ENCODE data around the gene PLEKHG3. TPM values are rescaled to one million over a fixed set of nuclear protein-coding genes. Genes with fewer than 3 reads are reported as not detected.

The PLEKHG3 gene
- total and polyA plus RNA-seq, 7 experiments from 2014 or later, result 0.17 to 43.6 (median 2.0) TPM

DNA sequence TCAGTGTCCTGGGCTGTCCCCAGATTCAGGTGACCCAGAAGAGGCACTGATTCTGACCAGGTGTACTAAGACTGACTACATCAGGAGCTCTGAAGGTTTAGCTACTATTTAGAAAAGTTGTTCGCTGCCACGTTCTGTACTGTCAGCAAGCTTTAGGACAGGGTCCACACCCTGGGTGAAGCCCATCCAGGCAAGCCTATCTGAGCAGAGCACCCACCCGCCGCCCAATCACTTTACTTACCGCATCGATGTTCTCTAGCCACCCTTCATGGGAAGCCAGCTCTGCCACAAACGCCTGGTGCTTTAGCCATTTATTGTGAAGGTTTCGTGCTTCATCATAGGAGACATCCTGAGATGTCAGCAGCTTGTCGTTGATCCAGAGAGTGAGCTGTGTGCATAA lies 79.8 kb downstream of the PLEKHG3 start:
- Histone ChIP-seq H3K27me3 (ENCODE audit: control insufficient read depth in 2 of 2, insufficient read depth in 2 of 2, low read length in 2 of 2) (no peaks in the 10 kb centered on the region), H3K4me3 (ENCODE audit: low read length) (no peak overlapping the region), H3K36me3 (ENCODE audit: control insufficient read depth in 2 of 3, insufficient read depth in 3 of 3, low read length in 3 of 3) (no peaks in the 10 kb centered on the region), H3K9me3 (ENCODE audit: control insufficient read depth in 2 of 3, low read length in 3 of 3) (no peaks in the 10 kb centered on the region), H3K4me1 (ENCODE audit: control insufficient read depth in 2 of 2, insufficient read depth in 2 of 2, low read length in 2 of 2) (no peaks in the 10 kb centered on the region), H3K27ac (ENCODE audit: low read depth, low read length) (no peak overlapping the region)
- intact Hi-C loops (cut with micrococcal nuclease), result no loop called here
- CTCF ChIA-PET, result no interaction called here
- no peaks in the 10 kb centered on the region for H3K9me3 Mint-ChIP-seq
- no peak overlapping the region for H3K4me3 Mint-ChIP-seq
- no peak overlapping the region for H3K27ac Mint-ChIP-seq
- POLR2A ChIA-PET, result no interaction called here
- H3K4me1 Mint-ChIP-seq, result no peaks in the 10 kb centered on the region
- no peak for DNase-seq
- ATAC-seq, result no peak
- peaks cover 0 to 12% (median 0%) of the 10 kb centered on the region in 5 donors for H3K27me3 Mint-ChIP-seq
- no peaks in the 10 kb centered on the region for H3K36me3 Mint-ChIP-seq

DNA sequence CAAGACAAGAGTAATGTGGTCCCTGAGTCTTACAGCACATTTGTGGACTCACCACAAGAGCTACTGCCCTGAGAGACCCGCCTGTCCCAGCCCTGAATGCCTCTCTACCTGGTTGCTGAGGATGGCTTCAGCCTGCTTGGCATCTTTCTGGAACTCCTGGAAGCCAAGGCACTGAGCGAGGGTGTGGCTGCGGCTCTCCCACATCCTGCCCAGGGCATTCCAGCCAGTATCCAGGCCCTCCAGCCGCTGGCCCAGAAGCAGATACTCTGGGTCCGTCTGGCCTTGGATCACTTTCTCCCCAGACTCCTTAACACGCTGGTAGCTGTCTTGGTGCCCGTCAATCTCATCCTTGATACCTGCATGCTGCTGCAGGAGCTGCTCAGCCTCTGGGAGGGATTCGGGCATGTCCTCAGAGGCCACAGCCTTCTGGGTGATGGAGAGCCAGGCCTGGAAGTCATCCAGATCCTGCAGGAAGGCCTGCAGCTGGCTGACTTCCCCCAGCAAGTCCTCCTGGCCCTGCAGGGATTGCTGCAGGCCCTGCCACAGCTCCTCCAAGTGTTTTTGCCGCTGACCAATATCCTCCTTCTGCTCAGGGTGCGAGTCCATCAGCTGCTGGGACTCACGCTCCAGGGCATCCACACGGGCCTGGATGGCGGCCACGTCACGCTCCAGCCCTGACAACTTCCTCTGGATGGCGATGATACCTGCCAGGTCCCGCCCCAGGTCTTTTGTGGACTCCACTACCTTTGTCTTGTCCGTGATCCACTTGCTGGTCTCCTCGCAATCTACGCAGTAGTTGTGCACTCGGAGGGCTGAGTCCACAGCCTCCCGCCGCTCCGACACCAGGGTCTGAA lies 82.3 kb downstream of the PLEKHG3 start:
- no peak overlapping the region for H3K4me3 Mint-ChIP-seq
- Histone ChIP-seq H3K27me3 (ENCODE audit: control insufficient read depth in 2 of 2, insufficient read depth in 2 of 2, low read length in 2 of 2) (no peaks in the 10 kb centered on the region), H3K9me3 (ENCODE audit: control insufficient read depth in 2 of 3, low read length in 3 of 3) (no peaks in the 10 kb centered on the region), H3K36me3 (ENCODE audit: control insufficient read depth in 2 of 3, insufficient read depth in 3 of 3, low read length in 3 of 3) (no peaks in the 10 kb centered on the region), H3K4me3 (ENCODE audit: low read length) (no peak overlapping the region), H3K27ac (ENCODE audit: low read depth, low read length) (no peak overlapping the region), H3K4me1 (ENCODE audit: control insufficient read depth in 2 of 2, insufficient read depth in 2 of 2, low read length in 2 of 2) (no peaks in the 10 kb centered on the region)
- no peaks in the 10 kb centered on the region for H3K36me3 Mint-ChIP-seq
- no peaks in the 10 kb centered on the region for H3K27me3 Mint-ChIP-seq
- ATAC-seq (no peak), DNase-seq (no peak)
- no peak overlapping the region for H3K27ac Mint-ChIP-seq
- intact Hi-C loops (cut with micrococcal nuclease), result no loop called here
- H3K4me1 Mint-ChIP-seq, result no peaks in the 10 kb centered on the region
- POLR2A ChIA-PET, result no interaction called here
- CTCF ChIA-PET, result no interaction called here
- no peaks in the 10 kb centered on the region for H3K9me3 Mint-ChIP-seq

DNA sequence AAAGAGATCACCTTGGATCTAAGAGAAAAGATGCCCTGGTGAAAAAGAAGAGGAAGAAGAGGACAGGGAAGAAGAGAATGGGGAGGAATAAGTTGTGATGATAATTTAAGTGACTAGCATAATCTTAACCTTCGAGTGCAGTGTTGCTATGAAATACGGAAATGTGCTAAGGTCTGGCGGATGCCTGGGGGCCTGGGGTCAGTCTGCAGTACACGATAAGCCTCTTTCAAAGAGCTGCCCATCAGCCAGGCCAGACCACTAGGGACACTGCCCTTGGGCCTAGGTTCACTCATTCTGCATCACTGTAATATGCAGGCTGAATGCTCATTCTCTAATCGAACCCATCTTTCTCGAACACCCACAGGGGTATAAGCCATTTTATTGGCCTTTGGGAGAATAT lies 83.4 kb downstream of the PLEKHG3 start:
- Histone ChIP-seq H3K27ac (ENCODE audit: low read depth, low read length) (no peak overlapping the region), H3K4me3 (ENCODE audit: low read length) (no peak overlapping the region), H3K27me3 (ENCODE audit: control insufficient read depth in 2 of 2, insufficient read depth in 2 of 2, low read length in 2 of 2) (no peaks in the 10 kb centered on the region), H3K36me3 (ENCODE audit: control insufficient read depth in 2 of 3, insufficient read depth in 3 of 3, low read length in 3 of 3) (no peaks in the 10 kb centered on the region), H3K4me1 (ENCODE audit: control insufficient read depth in 2 of 2, insufficient read depth in 2 of 2, low read length in 2 of 2) (no peaks in the 10 kb centered on the region), H3K9me3 (ENCODE audit: control insufficient read depth in 2 of 3, low read length in 3 of 3) (no peaks in the 10 kb centered on the region)
- no peak for DNase-seq
- no peaks in the 10 kb centered on the region for H3K4me1 Mint-ChIP-seq
- ChIA-PET POLR2A (no interaction called here), CTCF (no interaction called here)
- H3K27me3 Mint-ChIP-seq, result no peaks in the 10 kb centered on the region
- H3K4me3 Mint-ChIP-seq, result no peak overlapping the region
- intact Hi-C loops (cut with micrococcal nuclease), result no loop called here
- no peaks in the 10 kb centered on the region for H3K9me3 Mint-ChIP-seq
- H3K27ac Mint-ChIP-seq, result no peak overlapping the region
- ATAC-seq, result no peak
- no peaks in the 10 kb centered on the region for H3K36me3 Mint-ChIP-seq

DNA sequence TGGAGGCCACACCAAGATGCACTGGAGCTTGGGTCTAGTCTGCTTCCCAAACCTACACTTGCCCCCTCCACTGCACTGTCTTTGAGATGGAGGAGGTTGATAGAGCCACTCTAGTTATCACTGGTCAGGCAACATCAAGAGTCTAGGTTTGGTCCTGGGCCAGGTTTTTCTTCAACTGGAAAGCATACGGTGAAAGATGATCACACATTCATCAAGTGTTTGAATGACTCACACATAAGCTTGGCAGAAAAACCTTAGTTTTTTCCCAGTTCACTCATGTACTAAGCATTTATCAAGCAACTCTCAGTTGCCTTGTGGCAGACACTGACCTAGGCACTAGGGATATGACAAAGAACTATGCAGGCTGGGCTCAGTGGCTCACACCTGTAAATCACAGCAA lies 84.5 kb downstream of the PLEKHG3 start:
- POLR2A ChIA-PET, result no interaction called here
- no peaks in the 10 kb centered on the region for H3K9me3 Mint-ChIP-seq
- no peak for DNase-seq

DNA sequence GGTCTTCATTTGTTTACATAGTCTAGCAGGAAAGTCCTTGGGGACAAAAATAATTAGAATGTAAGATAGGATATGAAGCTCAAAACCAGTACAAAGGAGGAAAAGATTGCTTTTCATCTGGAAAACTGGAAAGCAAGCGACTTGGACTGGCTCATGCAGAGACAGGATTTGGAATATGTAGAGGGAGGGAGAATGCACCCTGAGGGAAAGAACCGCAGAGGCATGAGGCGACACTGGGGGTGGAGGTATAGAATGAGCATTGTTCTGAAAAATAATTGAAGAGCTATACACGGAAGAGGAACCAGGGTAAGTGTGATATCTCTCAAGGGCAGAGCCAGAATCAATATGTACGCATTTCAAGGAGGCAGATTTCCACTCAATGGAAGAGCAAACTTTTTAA lies 85.5 kb downstream of the PLEKHG3 start:
- ATAC-seq, result no peak
- CTCF ChIA-PET, result interaction anchor here (0.6 kb wide), 1 partner anchor 100 kb away, joined by 3 read pairs; no protein-coding TSS in a partner anchor
- Mint-ChIP-seq H3K27me3 (no peaks in the 10 kb centered on the region), H3K9me3 (no peaks in the 10 kb centered on the region), H3K4me1 (no peaks in the 10 kb centered on the region), H3K4me3 (no peak overlapping the region), H3K36me3 (no peaks in the 10 kb centered on the region), H3K27ac (no peak overlapping the region)
- H3K27ac ChIP-seq (ENCODE audit: low read depth, low read length), result no peak overlapping the region
- POLR2A ChIA-PET, result no interaction called here
- no peaks in the 10 kb centered on the region for H3K36me3 ChIP-seq (ENCODE audit: control insufficient read depth in 2 of 3, insufficient read depth in 3 of 3, low read length in 3 of 3)
- DNase-seq, result no peak
- H3K27me3 ChIP-seq (ENCODE audit: control insufficient read depth in 2 of 2, insufficient read depth in 2 of 2, low read length in 2 of 2), result no peaks in the 10 kb centered on the region
- H3K4me1 ChIP-seq (ENCODE audit: control insufficient read depth in 2 of 2, insufficient read depth in 2 of 2, low read length in 2 of 2), result no peaks in the 10 kb centered on the region
- intact Hi-C loops (cut with micrococcal nuclease), result no loop called here
- H3K4me3 ChIP-seq (ENCODE audit: low read length), result no peak overlapping the region
- no peaks in the 10 kb centered on the region for H3K9me3 ChIP-seq (ENCODE audit: control insufficient read depth in 2 of 3, low read length in 3 of 3)

More for the DNA sequence above, 84.5 kb downstream of the PLEKHG3 start:
- H3K36me3 ChIP-seq (ENCODE audit: control insufficient read depth in 2 of 3, insufficient read depth in 3 of 3, low read length in 3 of 3), result no peaks in the 10 kb centered on the region
- H3K27me3 ChIP-seq (ENCODE audit: control insufficient read depth in 2 of 2, insufficient read depth in 2 of 2, low read length in 2 of 2), result no peaks in the 10 kb centered on the region
- no peak for ATAC-seq
- no peak overlapping the region for H3K27ac ChIP-seq (ENCODE audit: low read depth, low read length)
- intact Hi-C loops (cut with micrococcal nuclease), result no loop called here
- no peaks in the 10 kb centered on the region for H3K27me3 Mint-ChIP-seq
- no peak overlapping the region for H3K4me3 Mint-ChIP-seq
- CTCF ChIA-PET, result no interaction called here
- no peaks in the 10 kb centered on the region for H3K9me3 ChIP-seq (ENCODE audit: control insufficient read depth in 2 of 3, low read length in 3 of 3)
- H3K4me3 ChIP-seq (ENCODE audit: low read length), result no peak overlapping the region
- H3K4me1 ChIP-seq (ENCODE audit: control insufficient read depth in 2 of 2, insufficient read depth in 2 of 2, low read length in 2 of 2), result no peaks in the 10 kb centered on the region
- no peaks in the 10 kb centered on the region for H3K4me1 Mint-ChIP-seq
- no peak overlapping the region for H3K27ac Mint-ChIP-seq
- H3K36me3 Mint-ChIP-seq, result no peaks in the 10 kb centered on the region

DNA sequence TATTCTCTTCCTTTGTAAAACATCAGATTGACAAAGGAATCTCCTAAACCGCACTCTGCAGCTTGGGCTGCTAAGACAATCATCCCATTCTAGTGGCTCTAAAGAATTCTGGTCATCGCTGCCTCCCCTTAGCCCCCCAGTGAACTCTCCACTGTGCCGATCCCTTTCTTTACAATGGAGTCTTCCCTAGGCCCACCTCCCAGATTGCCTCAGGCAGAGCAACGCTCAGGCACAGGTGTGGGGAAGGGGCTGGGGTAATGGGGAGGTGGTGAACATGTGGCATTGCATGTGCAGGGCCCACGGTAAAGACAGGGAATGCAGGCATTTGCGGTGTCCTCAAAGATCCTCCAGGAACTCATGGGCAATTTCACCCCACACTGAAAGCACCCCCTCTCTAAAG lies 86.3 kb downstream of the PLEKHG3 start:
- Histone ChIP-seq H3K27me3 (ENCODE audit: control insufficient read depth in 2 of 2, insufficient read depth in 2 of 2, low read length in 2 of 2) (no peaks in the 10 kb centered on the region), H3K27ac (ENCODE audit: low read depth, low read length) (no peak overlapping the region), H3K4me3 (ENCODE audit: low read length) (no peak overlapping the region), H3K36me3 (ENCODE audit: control insufficient read depth in 2 of 3, insufficient read depth in 3 of 3, low read length in 3 of 3) (no peaks in the 10 kb centered on the region), H3K4me1 (ENCODE audit: control insufficient read depth in 2 of 2, insufficient read depth in 2 of 2, low read length in 2 of 2) (no peaks in the 10 kb centered on the region), H3K9me3 (ENCODE audit: control insufficient read depth in 2 of 3, low read length in 3 of 3) (no peaks in the 10 kb centered on the region)
- DNase-seq, result no peak
- POLR2A ChIA-PET, result no interaction called here
- no peak overlapping the region for H3K4me3 Mint-ChIP-seq
- ATAC-seq, result no peak
- no peaks in the 10 kb centered on the region for H3K9me3 Mint-ChIP-seq
- CTCF ChIA-PET, result no interaction called here
- no peaks in the 10 kb centered on the region for H3K4me1 Mint-ChIP-seq
- H3K36me3 Mint-ChIP-seq, result no peaks in the 10 kb centered on the region
- H3K27me3 Mint-ChIP-seq, result no peaks in the 10 kb centered on the region
- no peak overlapping the region for H3K27ac Mint-ChIP-seq
- intact Hi-C loops (cut with micrococcal nuclease), result no loop called here

DNA sequence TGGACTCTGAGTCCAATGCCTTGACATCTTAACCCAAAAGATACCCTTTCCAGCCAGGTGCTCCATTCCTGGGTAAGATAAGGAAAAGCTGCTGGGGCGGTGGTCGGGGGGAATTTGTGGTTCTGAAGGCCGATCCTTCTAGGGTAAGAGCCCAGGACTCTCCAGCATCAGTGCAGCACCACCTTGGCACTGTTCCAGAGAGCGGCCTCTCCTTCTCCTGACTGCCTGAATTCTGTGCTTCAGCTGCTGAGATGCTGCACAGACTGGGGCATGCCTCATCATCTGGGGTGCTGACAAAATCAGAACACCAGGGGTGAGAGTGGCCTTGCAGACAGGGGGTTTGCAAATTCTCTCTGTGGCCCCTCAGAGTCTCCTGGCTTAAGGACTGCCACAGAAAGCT lies 88.0 kb downstream of the PLEKHG3 start:
- no peak overlapping the region for H3K4me3 Mint-ChIP-seq
- Histone ChIP-seq H3K36me3 (ENCODE audit: control insufficient read depth in 2 of 3, insufficient read depth in 3 of 3, low read length in 3 of 3) (no peaks in the 10 kb centered on the region), H3K27ac (ENCODE audit: low read depth, low read length) (no peak overlapping the region), H3K9me3 (ENCODE audit: control insufficient read depth in 2 of 3, low read length in 3 of 3) (no peaks in the 10 kb centered on the region), H3K4me1 (ENCODE audit: control insufficient read depth in 2 of 2, insufficient read depth in 2 of 2, low read length in 2 of 2) (no peaks in the 10 kb centered on the region), H3K4me3 (ENCODE audit: low read length) (no peak overlapping the region), H3K27me3 (ENCODE audit: control insufficient read depth in 2 of 2, insufficient read depth in 2 of 2, low read length in 2 of 2) (no peaks in the 10 kb centered on the region)
- ChIA-PET POLR2A (no interaction called here), CTCF (no interaction called here)
- peaks cover 0 to 2% (median 0%) of the 10 kb centered on the region in 5 donors for H3K27me3 Mint-ChIP-seq
- no peak overlapping the region for H3K27ac Mint-ChIP-seq
- H3K9me3 Mint-ChIP-seq, result no peaks in the 10 kb centered on the region
- DNase-seq, result no peak
- H3K36me3 Mint-ChIP-seq, result no peaks in the 10 kb centered on the region
- intact Hi-C loops (cut with micrococcal nuclease), result no loop called here
- no peaks in the 10 kb centered on the region for H3K4me1 Mint-ChIP-seq
- ATAC-seq, result no peak

Measured in naive thymus-derived CD4-positive, alpha-beta T cell (primary cell).